Measurements from ENCODE around the gene KHNYN.
"Not testable (repeated sequence)": the region's sequence is repeated elsewhere in the genome, so short reads cannot be mapped to it uniquely, and the experiment has no call there.

KHNYN gene

DNA sequence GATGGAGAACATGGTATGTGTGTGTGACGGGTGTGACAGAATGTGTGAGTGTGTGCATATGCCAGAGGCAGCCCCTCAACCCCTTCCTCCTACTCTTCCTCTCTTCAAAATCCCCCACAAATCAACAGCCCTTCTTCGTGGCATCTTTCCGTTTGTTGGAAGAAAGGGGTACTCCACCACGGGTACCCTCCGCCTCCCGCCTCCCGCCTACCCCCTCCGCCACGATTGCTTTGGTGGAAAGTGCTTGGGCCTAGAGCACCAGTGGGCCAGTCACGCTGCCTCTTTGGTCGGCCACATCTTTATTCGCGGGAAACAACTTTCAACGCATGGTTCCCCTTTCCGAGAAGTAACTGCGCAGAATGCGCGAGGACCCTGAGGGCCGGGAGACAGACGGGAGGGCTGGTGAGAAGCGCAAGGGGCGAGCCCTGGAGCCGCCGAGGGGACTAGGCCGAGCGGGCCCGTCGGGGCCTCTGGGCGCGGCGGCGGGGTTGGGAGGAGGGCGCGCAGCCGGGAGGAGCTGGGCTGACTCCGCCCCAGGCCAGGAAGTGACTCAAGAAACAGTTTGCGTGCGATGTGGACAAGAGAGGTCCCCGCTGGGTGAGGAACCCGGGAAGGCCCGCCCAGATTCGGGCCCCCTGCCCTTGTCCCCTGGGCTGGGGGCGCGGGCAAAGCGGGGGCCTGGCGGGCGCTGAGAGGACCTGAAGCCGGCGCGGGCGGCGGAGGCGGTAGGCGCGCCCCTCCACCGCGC is at the start of gene KHNYN, which contains the start of gene CBLN3:
Gene KHNYN (plus strand): TSS at position 560 of the 748 bp plus-strand sequence. CDS start 777 bp downstream, outside the sequence.
Gene CBLN3 (minus strand): TSS at position 274 of the 748 bp plus-strand sequence. CDS start 614 bp downstream, outside the sequence.
- DNase-seq (ENCODE audit: low spot score) = peak; percentile 89
- H3K27ac ChIP-seq = peak within 1 kb of the TSS; percentile 91
- TF ChIP-seq, protein P1, sequence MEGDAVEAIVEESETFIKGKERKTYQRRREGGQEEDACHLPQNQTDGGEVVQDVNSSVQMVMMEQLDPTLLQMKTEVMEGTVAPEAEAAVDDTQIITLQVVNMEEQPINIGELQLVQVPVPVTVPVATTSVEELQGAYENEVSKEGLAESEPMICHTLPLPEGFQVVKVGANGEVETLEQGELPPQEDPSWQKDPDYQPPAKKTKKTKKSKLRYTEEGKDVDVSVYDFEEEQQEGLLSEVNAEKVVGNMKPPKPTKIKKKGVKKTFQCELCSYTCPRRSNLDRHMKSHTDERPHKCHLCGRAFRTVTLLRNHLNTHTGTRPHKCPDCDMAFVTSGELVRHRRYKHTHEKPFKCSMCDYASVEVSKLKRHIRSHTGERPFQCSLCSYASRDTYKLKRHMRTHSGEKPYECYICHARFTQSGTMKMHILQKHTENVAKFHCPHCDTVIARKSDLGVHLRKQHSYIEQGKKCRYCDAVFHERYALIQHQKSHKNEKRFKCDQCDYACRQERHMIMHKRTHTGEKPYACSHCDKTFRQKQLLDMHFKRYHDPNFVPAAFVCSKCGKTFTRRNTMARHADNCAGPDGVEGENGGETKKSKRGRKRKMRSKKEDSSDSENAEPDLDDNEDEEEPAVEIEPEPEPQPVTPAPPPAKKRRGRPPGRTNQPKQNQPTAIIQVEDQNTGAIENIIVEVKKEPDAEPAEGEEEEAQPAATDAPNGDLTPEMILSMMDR (conservative IDR thresholded peaks at IDR 0.05; ENCODE audit: low read depth) = no peak
- ChIA-PET CTCF (interaction anchor here (0.6 to 5.3 kb wide), 3 partner anchors 95 to 338 kb away, joined by 3 to 94 read pairs (median 5); partner anchors contain the start of gene ADCY4), POLR2A (ENCODE audit: low non-redundant PET) (interaction anchor here (0.8 to 3.3 kb wide), 5 partner anchors 51 to 119 kb away, joined by 3 to 11 read pairs (median 4); partner anchors contain the start of gene LTB4R2)

DNA sequence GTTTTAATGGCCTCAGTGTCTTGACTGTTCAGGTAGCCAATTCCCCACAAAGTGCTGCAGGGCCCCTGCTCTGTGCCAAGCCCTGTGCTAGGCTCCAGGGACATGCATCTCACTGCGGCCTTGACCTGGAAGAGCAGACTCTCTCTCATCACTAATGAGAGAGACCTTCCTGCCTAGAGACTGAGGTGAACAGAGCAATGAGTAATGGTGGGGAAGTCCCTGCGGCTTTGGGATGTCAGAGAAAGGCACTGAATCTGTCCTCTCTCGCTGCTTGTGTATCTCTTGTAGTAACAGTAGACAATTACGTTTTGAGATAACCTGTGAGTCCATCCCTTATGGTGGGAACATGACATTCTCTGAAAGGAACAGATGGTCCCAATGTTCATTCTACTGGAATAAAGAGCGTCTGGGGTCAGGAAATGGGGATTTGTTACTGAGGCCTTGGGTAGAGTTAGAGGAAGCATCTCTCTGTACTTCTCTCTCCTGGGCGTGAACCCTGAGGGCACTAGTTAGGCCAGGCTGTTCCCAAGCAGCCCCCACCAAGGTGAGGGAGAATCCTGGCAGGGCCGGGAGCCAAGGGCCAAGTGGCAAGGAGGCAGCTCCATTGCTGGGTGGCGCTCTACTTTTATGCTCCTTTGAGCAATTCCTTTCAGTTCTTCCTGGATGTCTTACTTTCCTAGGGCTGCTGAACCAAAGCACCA is 48.2 kb upstream of the KHNYN start:
- ChIA-PET POLR2A (ENCODE audit: low non-redundant PET) (no interaction called here), CTCF (no interaction called here)
- no peak for DNase-seq (ENCODE audit: low spot score)
- TF ChIP-seq, protein P1 (conservative IDR thresholded peaks at IDR 0.05; ENCODE audit: low read depth) = no peak
- no peak overlapping the region for H3K27ac ChIP-seq

DNA sequence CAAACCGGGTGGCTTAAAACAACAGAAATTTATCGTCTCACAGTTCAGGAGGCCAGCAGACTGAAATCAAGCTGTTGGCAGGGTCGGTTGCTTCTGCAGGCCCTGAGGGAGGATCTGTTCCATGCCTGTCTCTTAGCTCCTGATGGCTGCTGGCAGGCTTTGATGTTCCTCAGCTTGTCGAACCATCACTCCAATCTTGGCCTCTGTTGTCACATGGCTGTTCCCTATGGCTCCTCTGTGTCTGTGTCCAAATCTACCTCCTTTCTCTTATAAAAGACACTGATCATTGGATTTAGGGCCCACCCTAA is 47.7 kb upstream of the KHNYN start:
- TF ChIP-seq, protein P1 (conservative IDR thresholded peaks at IDR 0.05; ENCODE audit: low read depth) = no peak
- ChIA-PET POLR2A (ENCODE audit: low non-redundant PET) (no interaction called here), CTCF (no interaction called here)
- H3K27ac ChIP-seq = no peak overlapping the region
- DNase-seq (ENCODE audit: low spot score) = no peak

DNA sequence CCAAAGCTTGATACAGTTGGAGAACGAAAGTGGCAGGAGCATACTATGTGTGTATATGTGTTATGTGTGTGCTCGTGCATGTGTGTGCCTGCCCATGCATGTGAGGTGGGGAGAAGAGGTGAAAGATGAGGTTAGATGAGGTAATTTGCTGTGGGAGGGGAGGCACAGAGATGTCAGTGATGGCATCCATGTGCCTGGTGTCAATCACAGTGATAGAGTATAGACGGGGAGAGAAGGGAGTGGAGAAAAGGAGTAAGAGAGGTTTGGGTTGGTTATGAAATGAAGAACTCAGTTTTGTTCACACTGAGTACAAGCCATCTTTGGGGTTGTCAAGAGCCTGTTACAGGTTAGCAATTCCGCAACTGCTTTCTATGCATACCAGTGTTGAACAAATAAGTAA is 45.6 kb upstream of the KHNYN start:
- no peak for DNase-seq (ENCODE audit: low spot score)
- TF ChIP-seq, protein P1 (conservative IDR thresholded peaks at IDR 0.05; ENCODE audit: low read depth) = no peak
- POLR2A ChIA-PET (ENCODE audit: low non-redundant PET) = no interaction called here
- CTCF ChIA-PET = no interaction called here
- no peak overlapping the region for H3K27ac ChIP-seq

DNA sequence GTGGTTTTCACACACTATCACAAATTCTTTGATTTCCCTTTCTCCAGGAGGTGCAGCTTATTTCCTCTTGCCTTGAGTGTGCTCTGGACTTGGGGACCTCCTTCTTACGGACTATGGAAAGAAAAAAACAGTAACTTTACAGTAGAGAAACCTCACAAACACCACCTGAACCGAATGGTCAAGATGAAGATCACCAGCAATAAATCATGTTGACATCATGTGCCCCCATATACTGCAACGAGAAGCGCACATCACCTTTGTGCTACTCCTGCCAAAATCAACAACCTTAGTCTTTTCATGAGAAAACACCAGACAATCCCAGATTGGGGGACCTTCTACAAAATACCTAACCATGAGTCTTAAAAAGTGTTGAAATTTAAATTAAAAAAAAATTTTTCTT is 44.2 kb upstream of the KHNYN start:
- no peak for DNase-seq (ENCODE audit: low spot score)
- TF ChIP-seq, protein P1 (conservative IDR thresholded peaks at IDR 0.05; ENCODE audit: low read depth) = no peak
- H3K27ac ChIP-seq = no peak overlapping the region
- ChIA-PET POLR2A (ENCODE audit: low non-redundant PET) (interaction anchor here (0.6 kb wide), 1 partner anchor 77 kb away, joined by 3 read pairs; no protein-coding TSS in a partner anchor), CTCF (interaction anchor here (1.0 kb wide), 1 partner anchor 52 kb away, joined by 3 read pairs; no protein-coding TSS in a partner anchor)

DNA sequence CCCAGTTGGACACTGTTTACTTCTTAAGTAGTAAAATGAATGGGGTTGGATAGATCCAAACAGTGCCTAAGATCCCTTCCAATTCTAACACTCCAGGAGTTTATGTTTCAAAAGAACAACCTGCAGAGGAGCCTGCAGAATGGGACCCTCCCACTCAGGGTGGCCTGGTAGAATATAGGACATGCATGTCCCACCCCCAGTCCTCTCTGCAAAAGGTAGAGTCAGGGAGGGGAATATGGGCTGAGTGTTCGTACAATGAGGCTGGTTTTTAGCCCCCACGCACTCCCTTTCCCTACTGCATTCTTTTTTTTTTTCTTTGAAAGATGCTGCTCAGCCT is 42.8 kb upstream of the KHNYN start:
- no peak for DNase-seq (ENCODE audit: low spot score)
- TF ChIP-seq, protein P1 (conservative IDR thresholded peaks at IDR 0.05; ENCODE audit: low read depth) = no peak
- CTCF ChIA-PET = no interaction called here
- H3K27ac ChIP-seq = no peak overlapping the region
- POLR2A ChIA-PET (ENCODE audit: low non-redundant PET) = no interaction called here

DNA sequence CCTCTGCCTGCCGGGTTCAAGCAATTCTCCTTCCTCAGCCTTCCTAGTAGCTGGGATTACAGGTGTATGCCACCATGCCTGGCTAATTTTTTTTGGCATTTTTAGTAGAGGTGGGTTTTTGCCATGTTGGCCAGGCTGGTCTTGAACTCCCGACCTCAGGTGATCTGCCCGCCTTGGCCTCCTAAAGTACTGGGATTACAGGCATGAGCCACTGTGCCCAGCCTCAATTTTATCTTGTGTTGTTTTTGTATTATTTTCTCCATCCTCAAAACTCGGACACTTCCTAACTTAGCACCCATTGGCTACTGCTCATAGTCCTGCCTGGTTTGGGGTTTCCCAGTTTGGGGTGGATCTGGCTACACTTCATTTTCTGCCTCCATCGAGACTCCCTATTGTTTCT is 42.2 kb upstream of the KHNYN start:
- H3K27ac ChIP-seq; DNase-seq (ENCODE audit: low spot score); POLR2A ChIA-PET (ENCODE audit: low non-redundant PET); CTCF ChIA-PET: not testable (repeated sequence)
